ENCODE data around the gene RAPGEF2. TPM values are rescaled to one million over a fixed set of nuclear protein-coding genes. Genes with fewer than 3 reads are reported as not detected.
A peak's percentile ranks its signal among the peaks of the same experiment; 100 is the strongest.

RAPGEF2 gene
- total RNA-seq, 1 experiment from 2014 or later: 37.1 TPM

DNA sequence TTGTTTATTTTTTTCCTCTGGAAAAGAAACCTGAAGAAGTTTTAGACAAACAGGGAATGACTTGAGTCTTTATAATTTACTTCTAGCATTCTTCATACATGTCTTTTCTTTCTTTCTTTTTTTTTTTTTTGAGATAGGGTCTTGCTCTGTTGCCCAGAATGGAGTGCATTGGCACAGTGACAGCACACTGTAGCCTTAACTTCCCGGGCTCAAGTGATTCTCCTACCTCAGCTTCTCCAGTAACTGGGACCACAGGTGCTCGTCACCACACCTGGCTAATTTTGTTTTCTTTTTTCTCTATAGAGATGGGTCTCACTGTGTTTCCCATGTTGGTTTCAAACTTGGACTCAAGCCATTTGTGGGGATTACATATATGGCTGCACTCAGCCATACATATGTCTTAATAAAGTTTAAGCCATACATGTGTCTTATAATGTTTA is 71.8 kb downstream of the RAPGEF2 start:
- TF ChIP-seq, protein P1, sequence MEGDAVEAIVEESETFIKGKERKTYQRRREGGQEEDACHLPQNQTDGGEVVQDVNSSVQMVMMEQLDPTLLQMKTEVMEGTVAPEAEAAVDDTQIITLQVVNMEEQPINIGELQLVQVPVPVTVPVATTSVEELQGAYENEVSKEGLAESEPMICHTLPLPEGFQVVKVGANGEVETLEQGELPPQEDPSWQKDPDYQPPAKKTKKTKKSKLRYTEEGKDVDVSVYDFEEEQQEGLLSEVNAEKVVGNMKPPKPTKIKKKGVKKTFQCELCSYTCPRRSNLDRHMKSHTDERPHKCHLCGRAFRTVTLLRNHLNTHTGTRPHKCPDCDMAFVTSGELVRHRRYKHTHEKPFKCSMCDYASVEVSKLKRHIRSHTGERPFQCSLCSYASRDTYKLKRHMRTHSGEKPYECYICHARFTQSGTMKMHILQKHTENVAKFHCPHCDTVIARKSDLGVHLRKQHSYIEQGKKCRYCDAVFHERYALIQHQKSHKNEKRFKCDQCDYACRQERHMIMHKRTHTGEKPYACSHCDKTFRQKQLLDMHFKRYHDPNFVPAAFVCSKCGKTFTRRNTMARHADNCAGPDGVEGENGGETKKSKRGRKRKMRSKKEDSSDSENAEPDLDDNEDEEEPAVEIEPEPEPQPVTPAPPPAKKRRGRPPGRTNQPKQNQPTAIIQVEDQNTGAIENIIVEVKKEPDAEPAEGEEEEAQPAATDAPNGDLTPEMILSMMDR (conservative IDR thresholded peaks at IDR 0.05): no peak
- Histone ChIP-seq H3K18ac (ENCODE audit: insufficient read length, low read depth, low read length) (no peak overlapping the region), H4K8ac (replicated peaks; ENCODE audit: insufficient read length, low read depth, low read length) (no peak overlapping the region), H3K9ac (ENCODE audit: extremely low read depth, insufficient read length, low read length) (no peak overlapping the region), H3K56ac (ENCODE audit: insufficient read length, low read depth, low read length) (no peak overlapping the region), H3K4me2 (ENCODE audit: insufficient read depth, insufficient read length, low read length) (no peak overlapping the region), H3K9me3 (ENCODE audit: control insufficient read depth, low read depth, low read length) (no peaks in the 10 kb centered on the region), H2AFZ (ENCODE audit: low read length) (no peak overlapping the region), H2BK120ac (ENCODE audit: low read depth, low read length, poor library complexity, severe bottlenecking) (no peak overlapping the region), H4K20me1 (ENCODE audit: control insufficient read depth, insufficient read depth, insufficient read length) (no peaks in the 10 kb centered on the region), H3K79me1 (ENCODE audit: insufficient read depth, low read depth, low read length, poor library complexity, severe bottlenecking) (peaks cover 3% of the 10 kb centered on the region), H2BK5ac (ENCODE audit: insufficient read length, low read length) (no peak overlapping the region), H2AK5ac (ENCODE audit: insufficient read length, low read length) (no peak overlapping the region), H2BK20ac (ENCODE audit: low read depth, low read length, poor library complexity, severe bottlenecking) (no peak overlapping the region), H3T11ph (ENCODE audit: low read length) (no peak overlapping the region), H3K79me2 (ENCODE audit: insufficient read depth, low read length) (peaks cover 8% of the 10 kb centered on the region; the same call in 1 of the 2 replicates), H3K4ac (ENCODE audit: low read depth, low read length) (no peak overlapping the region), H4K91ac (ENCODE audit: insufficient read length, low read depth, low read length) (no peak overlapping the region), H3K23ac (ENCODE audit: insufficient read length, low read depth, low read length) (no peak overlapping the region), H3K27me3 (ENCODE audit: insufficient read depth, low read length) (no peaks in the 10 kb centered on the region), H2BK15ac (ENCODE audit: low read depth, low read length) (no peak overlapping the region), H2BK12ac (ENCODE audit: insufficient read length, low read depth, low read length) (no peak overlapping the region), H3K4me1 (ENCODE audit: insufficient read depth, low read length) (peaks cover 11% of the 10 kb centered on the region), H3K23me2 (ENCODE audit: insufficient read length, low read depth, low read length, poor library complexity, severe bottlenecking) (no peaks in the 10 kb centered on the region), H3K27ac (ENCODE audit: insufficient read length, low read depth, low read length) (no peak overlapping the region), H4K5ac (ENCODE audit: insufficient read length, low read depth, low read length) (no peak overlapping the region), H3K14ac (ENCODE audit: insufficient read depth, low read length) (no peak overlapping the region)
- H3K4me1 Mint-ChIP-seq: peaks cover 41 to 54% of the 10 kb centered on the region in 2 experiments
- H3K4me3 Mint-ChIP-seq: no peak overlapping the region
- WGBS (ENCODE audit: extremely low coverage, insufficient read length, low lambda C conversion rate): no CpG with 5 or more reads among the region's 2 CpGs
- no peaks in the 10 kb centered on the region for H3K27me3 Mint-ChIP-seq (ENCODE audit: low read depth)
- no peaks in the 10 kb centered on the region for H3K9me3 Mint-ChIP-seq
- peak overlapping the region in 1 of 3 experiments; percentile 24; a peak in 3 of 7 replicates for H3K27ac Mint-ChIP-seq
- no peak for DNase-seq
- H3K36me3 Mint-ChIP-seq (ENCODE audit: insufficient read depth in 1 of 3, low read depth in 3 of 3): no peaks in the 10 kb centered on the region
